ENCODE data around the gene COG2.

DNA sequence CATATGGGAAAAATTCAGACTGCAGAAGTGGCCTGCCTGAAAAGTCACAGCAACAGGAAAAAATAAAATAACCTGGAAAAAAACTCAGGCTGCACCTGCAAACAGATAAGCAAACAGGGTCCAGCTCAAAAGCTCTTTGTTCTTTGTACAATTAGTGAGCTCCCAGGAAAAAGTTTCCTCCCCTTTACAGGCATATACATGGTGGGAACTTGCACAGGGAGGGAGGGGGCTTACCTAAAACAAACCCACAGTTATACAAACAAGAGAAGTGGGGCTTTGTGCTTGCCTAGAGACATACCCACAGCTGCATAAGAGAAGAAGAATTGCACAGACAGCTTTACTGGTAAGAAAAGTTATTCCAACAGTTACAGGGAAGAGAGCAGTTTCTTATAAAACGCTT lies 31.7 kb upstream of the COG2 start:
- TF ChIP-seq, protein P1, sequence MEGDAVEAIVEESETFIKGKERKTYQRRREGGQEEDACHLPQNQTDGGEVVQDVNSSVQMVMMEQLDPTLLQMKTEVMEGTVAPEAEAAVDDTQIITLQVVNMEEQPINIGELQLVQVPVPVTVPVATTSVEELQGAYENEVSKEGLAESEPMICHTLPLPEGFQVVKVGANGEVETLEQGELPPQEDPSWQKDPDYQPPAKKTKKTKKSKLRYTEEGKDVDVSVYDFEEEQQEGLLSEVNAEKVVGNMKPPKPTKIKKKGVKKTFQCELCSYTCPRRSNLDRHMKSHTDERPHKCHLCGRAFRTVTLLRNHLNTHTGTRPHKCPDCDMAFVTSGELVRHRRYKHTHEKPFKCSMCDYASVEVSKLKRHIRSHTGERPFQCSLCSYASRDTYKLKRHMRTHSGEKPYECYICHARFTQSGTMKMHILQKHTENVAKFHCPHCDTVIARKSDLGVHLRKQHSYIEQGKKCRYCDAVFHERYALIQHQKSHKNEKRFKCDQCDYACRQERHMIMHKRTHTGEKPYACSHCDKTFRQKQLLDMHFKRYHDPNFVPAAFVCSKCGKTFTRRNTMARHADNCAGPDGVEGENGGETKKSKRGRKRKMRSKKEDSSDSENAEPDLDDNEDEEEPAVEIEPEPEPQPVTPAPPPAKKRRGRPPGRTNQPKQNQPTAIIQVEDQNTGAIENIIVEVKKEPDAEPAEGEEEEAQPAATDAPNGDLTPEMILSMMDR (conservative IDR thresholded peaks at IDR 0.05), result no peak
- TF ChIP-seq ZFX (IDR thresholded peaks at IDR 0.05), result no peak

All from C4-2B (cell line).